ENCODE measurements around the gene SEC22A. TPM values are rescaled to one million over a fixed set of nuclear protein-coding genes. Genes with fewer than 3 reads are reported as not detected.
A peak's percentile ranks its signal among the peaks of the same experiment; 100 is the strongest.

SEC22A gene
- total RNA-seq, 1 donor from 2014 or later: 6.4 TPM

DNA sequence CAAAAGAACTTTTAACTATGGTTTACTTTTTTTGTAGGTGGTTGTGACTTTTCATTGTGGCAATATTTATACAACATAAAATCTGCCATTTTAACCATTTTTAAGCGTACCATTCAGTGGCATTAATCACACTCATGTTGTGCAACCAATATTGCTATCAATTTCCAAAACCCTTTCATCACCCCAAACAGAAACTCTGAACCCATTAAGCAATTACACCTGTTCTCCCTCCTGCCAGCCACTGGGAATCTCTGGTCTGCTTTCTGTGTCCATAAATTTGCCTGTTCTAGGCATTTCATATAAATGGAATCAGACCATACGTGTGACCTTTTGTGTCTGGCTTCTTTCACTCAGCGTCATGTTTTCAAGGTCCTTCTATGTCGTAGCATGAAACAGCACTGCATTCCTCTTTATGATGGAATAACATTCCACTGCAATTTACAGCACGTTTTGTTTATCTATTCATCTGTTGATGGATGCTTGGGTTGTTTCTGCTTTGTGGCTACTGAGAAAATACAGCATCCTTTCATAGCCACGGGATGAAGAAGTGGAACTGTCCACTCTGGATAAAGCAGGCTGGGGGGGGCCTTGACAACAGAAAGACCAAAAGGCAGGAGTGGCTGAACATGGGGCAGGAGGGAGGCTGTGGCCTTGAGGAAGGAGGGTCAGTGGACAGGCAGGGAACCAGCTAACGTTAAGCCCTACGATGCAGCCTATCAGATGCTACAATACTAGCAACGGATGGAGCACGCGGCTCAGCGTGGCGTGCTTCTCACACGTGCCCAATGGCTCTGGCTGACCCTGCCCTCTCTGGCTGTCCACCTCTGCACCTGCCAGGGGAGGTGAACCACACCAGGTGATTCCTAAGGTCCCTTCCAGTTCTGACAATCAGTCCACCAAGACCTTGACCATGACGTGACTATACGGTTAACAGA is 110.9 kb downstream of the SEC22A start:
- Histone ChIP-seq H3K4me3 (no peak overlapping the region), H3K36me3 (peaks cover 33 to 74% of the 10 kb centered on the region in 2 donors), H3K27me3 (no peaks in the 10 kb centered on the region), H3K4me1 (peaks cover 0 to 4% of the 10 kb centered on the region in 2 donors), H3K9me3 (no peaks in the 10 kb centered on the region), H3K27ac (no peak overlapping the region)
- TF ChIP-seq, protein P1, sequence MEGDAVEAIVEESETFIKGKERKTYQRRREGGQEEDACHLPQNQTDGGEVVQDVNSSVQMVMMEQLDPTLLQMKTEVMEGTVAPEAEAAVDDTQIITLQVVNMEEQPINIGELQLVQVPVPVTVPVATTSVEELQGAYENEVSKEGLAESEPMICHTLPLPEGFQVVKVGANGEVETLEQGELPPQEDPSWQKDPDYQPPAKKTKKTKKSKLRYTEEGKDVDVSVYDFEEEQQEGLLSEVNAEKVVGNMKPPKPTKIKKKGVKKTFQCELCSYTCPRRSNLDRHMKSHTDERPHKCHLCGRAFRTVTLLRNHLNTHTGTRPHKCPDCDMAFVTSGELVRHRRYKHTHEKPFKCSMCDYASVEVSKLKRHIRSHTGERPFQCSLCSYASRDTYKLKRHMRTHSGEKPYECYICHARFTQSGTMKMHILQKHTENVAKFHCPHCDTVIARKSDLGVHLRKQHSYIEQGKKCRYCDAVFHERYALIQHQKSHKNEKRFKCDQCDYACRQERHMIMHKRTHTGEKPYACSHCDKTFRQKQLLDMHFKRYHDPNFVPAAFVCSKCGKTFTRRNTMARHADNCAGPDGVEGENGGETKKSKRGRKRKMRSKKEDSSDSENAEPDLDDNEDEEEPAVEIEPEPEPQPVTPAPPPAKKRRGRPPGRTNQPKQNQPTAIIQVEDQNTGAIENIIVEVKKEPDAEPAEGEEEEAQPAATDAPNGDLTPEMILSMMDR (IDR thresholded peaks at IDR 0.05): no peak
- intact Hi-C loops (cut with DNase I): no loop called here
- no peak for DNase-seq (ENCODE audit: low spot score in 2 of 2)

DNA sequence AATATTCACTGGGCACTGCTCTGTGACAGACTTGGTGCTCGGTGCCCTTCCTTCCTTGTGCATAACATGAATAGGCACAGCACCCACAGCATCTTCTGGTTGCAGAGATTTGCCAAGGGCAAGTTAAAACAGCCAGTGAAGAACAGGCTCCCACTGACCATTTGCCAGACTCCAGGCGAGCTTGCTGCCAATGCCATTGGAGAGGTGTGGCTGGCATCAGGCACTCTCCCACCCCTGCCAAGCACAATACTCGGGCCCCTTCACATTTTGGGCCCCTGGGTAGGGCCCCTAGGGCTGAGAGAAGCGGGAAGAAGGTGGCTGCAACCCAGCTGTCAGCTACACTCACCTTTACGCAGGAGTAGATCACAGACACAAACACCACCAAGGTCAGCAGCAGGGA is 112.1 kb downstream of the SEC22A start:
- intact Hi-C loops (cut with DNase I): no loop called here
- Histone ChIP-seq H3K36me3 (peaks cover 39 to 86% of the 10 kb centered on the region in 2 donors), H3K9me3 (no peaks in the 10 kb centered on the region), H3K4me1 (peaks cover 0 to 4% of the 10 kb centered on the region in 2 donors), H3K4me3 (no peak overlapping the region), H3K27me3 (no peaks in the 10 kb centered on the region), H3K27ac (peak overlapping the region in 1 of 2 donors; percentile 20)
- TF ChIP-seq, protein P1 (IDR thresholded peaks at IDR 0.05): no peak
- no peak for DNase-seq (ENCODE audit: low spot score in 2 of 2)

DNA sequence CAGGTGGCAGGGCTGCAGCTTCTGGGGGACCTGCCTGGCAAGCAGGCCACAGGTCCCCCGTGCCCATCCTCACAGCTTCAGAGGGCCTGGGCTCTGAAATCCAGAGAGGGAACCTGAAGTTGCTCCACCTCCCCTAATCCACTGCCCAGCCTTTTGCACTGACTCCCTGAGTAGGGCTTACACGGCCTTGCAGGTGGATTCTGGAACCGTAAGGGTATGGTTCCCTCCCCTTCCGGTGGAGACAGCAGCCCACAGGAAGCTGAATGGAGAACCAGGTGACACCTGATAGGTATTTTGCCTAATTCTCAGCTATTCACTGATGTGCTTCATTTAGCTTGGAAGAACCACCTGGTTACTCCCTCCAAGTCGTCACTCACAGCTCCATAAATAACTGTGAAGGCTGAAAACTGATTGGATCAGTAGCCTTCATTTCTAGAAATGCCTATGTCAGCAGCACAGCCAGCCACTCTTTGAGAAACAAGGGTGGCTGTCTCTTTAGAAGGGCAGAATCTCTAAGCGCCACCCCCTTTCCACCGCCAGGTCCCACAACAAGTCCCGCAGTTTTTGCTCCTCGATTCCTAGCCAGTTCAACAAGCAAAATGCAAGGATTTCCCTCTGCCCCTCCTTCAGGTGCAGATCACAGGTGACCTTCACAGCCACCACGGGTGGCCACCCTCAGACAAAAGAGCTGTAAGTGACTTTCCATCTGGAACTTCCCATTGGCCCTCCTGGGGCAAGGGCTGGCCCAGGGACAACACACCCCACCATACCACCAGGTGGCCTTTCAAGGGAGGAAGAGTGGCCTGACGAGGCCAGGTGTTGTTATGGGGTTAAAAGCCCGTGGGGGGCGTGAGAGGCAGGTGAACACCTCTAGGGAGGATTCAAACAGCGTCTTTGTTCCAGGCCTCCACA is 112.9 kb downstream of the SEC22A start:
- Histone ChIP-seq H3K36me3 (peaks cover 40 to 89% of the 10 kb centered on the region in 2 donors), H3K9me3 (no peaks in the 10 kb centered on the region), H3K27me3 (no peaks in the 10 kb centered on the region), H3K4me1 (peaks cover 0 to 4% of the 10 kb centered on the region in 2 donors), H3K4me3 (no peak overlapping the region), H3K27ac (peak overlapping the region in 1 of 2 donors; percentile 20)
- TF ChIP-seq, protein P1 (IDR thresholded peaks at IDR 0.05): no peak
- intact Hi-C loops (cut with DNase I): no loop called here
- no peak for DNase-seq (ENCODE audit: low spot score in 2 of 2)

DNA sequence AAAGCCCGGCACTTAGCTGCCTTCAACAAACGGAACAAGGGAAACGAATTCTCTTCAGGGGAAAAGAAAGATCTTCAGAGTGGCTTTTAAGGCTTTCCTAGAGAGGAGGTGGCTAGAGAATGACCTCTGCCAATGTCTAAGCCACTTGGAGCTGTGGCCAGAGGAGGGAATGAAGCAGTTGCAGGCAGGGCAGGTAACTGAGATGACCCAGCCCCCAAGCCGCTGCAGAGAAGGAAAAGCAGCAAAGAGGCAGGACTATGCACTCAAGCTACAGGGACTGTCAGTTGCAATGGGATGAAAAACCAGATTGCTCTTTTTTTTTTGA is 113.5 kb downstream of the SEC22A start:
- H3K9me3 ChIP-seq: no peaks in the 10 kb centered on the region
- H3K27me3 ChIP-seq: no peaks in the 10 kb centered on the region
- H3K27ac ChIP-seq: no peak overlapping the region
- DNase-seq (ENCODE audit: low spot score in 2 of 2): no peak
- H3K4me1 ChIP-seq: peaks cover 0 to 4% of the 10 kb centered on the region in 2 donors
- intact Hi-C loops (cut with DNase I): no loop called here
- no peak overlapping the region for H3K4me3 ChIP-seq
- TF ChIP-seq, protein P1 (IDR thresholded peaks at IDR 0.05): no peak
- peaks cover 40 to 90% of the 10 kb centered on the region in 2 donors for H3K36me3 ChIP-seq

DNA sequence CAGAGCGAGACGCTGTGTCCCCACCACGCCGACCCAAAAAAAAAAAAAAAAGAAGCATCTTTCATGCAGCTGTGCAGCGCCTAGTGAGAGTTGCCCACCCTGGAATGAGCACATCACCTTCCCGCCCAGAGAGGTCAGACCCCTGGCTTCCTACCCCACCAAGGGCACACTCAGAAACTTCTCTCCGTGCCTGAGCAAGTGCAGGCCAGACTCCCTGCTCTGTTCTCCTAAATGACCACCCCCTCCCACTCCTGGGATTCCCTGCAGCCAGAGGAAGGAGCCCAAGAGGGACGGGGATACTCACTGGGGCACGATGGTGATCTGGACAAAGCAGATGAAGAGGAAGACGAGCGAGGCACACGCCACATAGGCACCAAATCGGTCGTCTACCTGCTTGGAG is 116.0 kb downstream of the SEC22A start:
- intact Hi-C loops (cut with DNase I): no loop called here
- TF ChIP-seq, protein P1 (IDR thresholded peaks at IDR 0.05): no peak
- peaks cover 0 to 4% of the 10 kb centered on the region in 2 donors for H3K4me1 ChIP-seq
- H3K27me3 ChIP-seq: no peaks in the 10 kb centered on the region
- no peak overlapping the region for H3K4me3 ChIP-seq
- no peak for DNase-seq (ENCODE audit: low spot score in 2 of 2)
- H3K27ac ChIP-seq: no peak overlapping the region
- H3K9me3 ChIP-seq: no peaks in the 10 kb centered on the region
- H3K36me3 ChIP-seq: peaks cover 44 to 92% of the 10 kb centered on the region in 2 donors
